HG02642 (cell line): ENCODE results near the gene DDIT3.

ENCODE experiments used
- ATAC-seq: cut with Tn5 transposase; IDR thresholded peaks from one replicate; pipeline ENCODE4 v1.9.1; 2021; ENCODE audit warnings: mild to moderate bottlenecking; ENCODE audit not compliant: unreplicated experiment, poor library complexity

DDIT3 gene

GRCh38 chr12:57471661-57472060 lies 48.7 kb downstream of the DDIT3 start:
- ATAC-seq, result no peak

- ATAC-seq, result no peak
Observed at GRCh38 chr12:57470970-57471656, 49.2 kb downstream of the DDIT3 start.

DNA sequence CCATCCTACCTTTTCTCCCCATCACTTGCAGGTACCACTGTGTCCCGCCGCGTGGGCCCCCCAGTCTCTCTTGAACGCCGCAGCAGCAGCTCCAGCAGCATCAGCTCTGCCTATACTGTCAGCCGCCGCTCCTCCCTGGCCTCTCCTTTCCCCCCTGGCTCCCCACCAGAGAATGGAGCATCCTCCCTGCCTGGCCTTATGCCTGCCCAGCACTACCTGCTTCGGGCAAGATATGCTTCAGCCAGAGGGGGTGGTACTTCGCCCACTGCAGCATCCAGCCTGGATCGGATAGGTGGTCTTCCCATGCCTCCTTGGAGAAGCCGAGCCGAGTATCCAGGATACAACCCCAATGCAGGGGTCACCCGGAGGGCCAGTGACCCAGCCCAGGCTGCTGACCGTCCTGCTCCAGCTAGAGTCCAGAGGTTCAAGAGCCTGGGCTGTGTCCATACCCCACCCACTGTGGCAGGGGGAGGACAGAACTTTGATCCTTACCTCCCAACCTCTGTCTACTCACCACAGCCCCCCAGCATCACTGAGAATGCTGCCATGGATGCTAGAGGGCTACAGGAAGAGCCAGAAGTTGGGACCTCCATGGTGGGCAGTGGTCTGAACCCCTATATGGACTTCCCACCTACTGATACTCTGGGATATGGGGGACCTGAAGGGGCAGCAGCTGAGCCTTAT lies 49.9 kb downstream of the DDIT3 start:
- no peak for ATAC-seq

GRCh38 chr12:57469296-57470164 lies 50.8 kb downstream of the DDIT3 start:
- no peak for ATAC-seq

GRCh38 chr12:57467915-57468314 lies 52.4 kb downstream of the DDIT3 start:
- ATAC-seq, result no peak

GRCh38 chr12:57467212-57467874 lies 53.0 kb downstream of the DDIT3 start:
- ATAC-seq, result no peak
